B cell (primary cell): ENCODE measurements around the gene KCNIP1. TPM values are rescaled to one million over a fixed set of nuclear protein-coding genes. Genes with fewer than 3 reads are reported as not detected.

Experiments used
- ATAC-seq: fragments of 200-7000 bp; cut with Tn5 transposase; one replicate; pipeline ENCODE4 v1.10.0; 2021; ENCODE audit warnings: low read depth, mild to moderate bottlenecking, moderate number of reproducible peaks, moderate library complexity
- CTCF ChIA-PET: fragments of 350-600 bp; sonication (Branson Sonifier 250); formaldehyde crosslinking; loops from one replicate; lab custom pipeline; 2021; ENCODE audit warnings: antibody characterized with exemption, inconsistent platforms; lab: Charles Lee
- POLR2A ChIA-PET: fragments of 350-600 bp; sonication (Branson Sonifier 250); formaldehyde crosslinking; loops from one replicate; lab custom pipeline; 2021; ENCODE audit warnings: antibody characterized with exemption; lab: Charles Lee
- DNase-seq: peaks from one replicate; pipeline ENCODE4 v3.0.0; 2013
- H2AFZ ChIP-seq: 2 replicates; pipeline ENCODE4 v1.6.1; 2012; ENCODE audit warnings: mild to moderate bottlenecking, low read depth, low read length; ENCODE audit not compliant: insufficient read depth, poor library complexity, severe bottlenecking
- H3K27ac ChIP-seq, 2 donors: 1 replicate in 1 of 2; 2 replicates in 1 of 2; pipeline ENCODE4 v1.5.1; 2012 to 2013; ENCODE audit warnings: low read length in 2 of 2, mild to moderate bottlenecking in 2 of 2, moderate library complexity in 1 of 2
- H3K27me3 ChIP-seq, 4 experiments: fragments of 200-600 bp in 1 of 4; sonication (generic) in 1 of 4; replicated peaks in 1 of 4; 1 replicate in 2 of 4; 2 replicates in 2 of 4; pipeline versions ENCODE4 v1.6.1 to v1.7.0; 2013 to 2016; ENCODE audit warnings: low read length in 3 of 4, mild to moderate bottlenecking in 2 of 4, mixed read lengths in 1 of 4, moderate library complexity in 1 of 4; ENCODE audit not compliant: insufficient read depth in 4 of 4, control insufficient read depth in 3 of 4; ENCODE audit errors: control extremely low read depth in 1 of 4
- H3K36me3 ChIP-seq, 2 experiments: replicated peaks in 1 of 2; 1 replicate in 1 of 2; 2 replicates in 1 of 2; pipeline versions ENCODE4 v1.6.1 to v1.7.1; 2013; ENCODE audit warnings: low read length in 1 of 2; ENCODE audit not compliant: insufficient read depth in 2 of 2, control insufficient read depth in 1 of 2; ENCODE audit errors: control extremely low read depth in 1 of 2, extremely low read depth in 1 of 2
- H3K4me1 ChIP-seq, 2 donors: fragments of 200-600 bp in 1 of 2; sonication (generic) in 1 of 2; 1 replicate in 1 of 2; 2 replicates in 1 of 2; pipeline versions ENCODE4 v1.5.1 to v1.6.1; 2013 to 2017; ENCODE audit warnings: low read length in 2 of 2; ENCODE audit not compliant: control insufficient read depth in 2 of 2, insufficient read depth in 2 of 2
- H3K4me2 ChIP-seq: replicated peaks from 2 replicates; pipeline ENCODE3; 2012; ENCODE audit warnings: mild to moderate bottlenecking, low read depth, low read length; ENCODE audit not compliant: poor library complexity, severe bottlenecking
- H3K4me3 ChIP-seq, 5 experiments: fragments of 200-600 bp in 1 of 5; sonication (generic) in 1 of 5; 1 replicate in 3 of 5; 2 replicates in 2 of 5; pipeline versions ENCODE4 v1.5.1 to v1.7.0; 2011 to 2016; ENCODE audit warnings: low read length in 4 of 5, mild to moderate bottlenecking in 4 of 5, low read depth in 2 of 5, control low read depth in 1 of 5, moderate library complexity in 1 of 5; ENCODE audit not compliant: insufficient read depth in 1 of 5; ENCODE audit errors: control extremely low read depth in 1 of 5, extremely low read depth in 1 of 5
- H3K79me2 ChIP-seq: fragments of 200-600 bp; sonication (generic); one replicate; pipeline ENCODE4 v1.6.0; 2016; ENCODE audit warnings: low read length; ENCODE audit not compliant: control insufficient read depth, insufficient read depth
- H3K9ac ChIP-seq: fragments of 200-600 bp; sonication (generic); 2 replicates; pipeline ENCODE4 v1.6.1; 2017; ENCODE audit warnings: mild to moderate bottlenecking, low read length, moderate library complexity
- H3K9me3 ChIP-seq, 3 donors: one replicate each; pipeline versions ENCODE4 v1.6.1 to v1.7.1; 2013; ENCODE audit warnings: low read length in 2 of 3; ENCODE audit not compliant: control insufficient read depth in 2 of 3, insufficient read depth in 1 of 3; ENCODE audit errors: control extremely low read depth in 1 of 3
- H4K20me1 ChIP-seq: 2 replicates; pipeline ENCODE4 v1.6.0; 2012; ENCODE audit warnings: mild to moderate bottlenecking, low read length; ENCODE audit not compliant: insufficient read depth, control insufficient read depth, poor library complexity, severe bottlenecking
- H3K27ac Mint-ChIP-seq: one replicate; pipeline ENCODE4 v1.8.0; 2021; ENCODE audit warnings: mixed read lengths
- H3K27me3 Mint-ChIP-seq: one replicate; pipeline ENCODE4 v1.8.0; 2021; ENCODE audit warnings: mixed read lengths
- H3K4me1 Mint-ChIP-seq: one replicate; pipeline ENCODE4 v1.8.0; 2021; ENCODE audit warnings: mixed read lengths
- H3K4me3 Mint-ChIP-seq: one replicate; pipeline ENCODE4 v1.8.0; 2021; ENCODE audit warnings: mixed read lengths
- H3K9me3 Mint-ChIP-seq: one replicate; pipeline ENCODE4 v1.8.0; 2022; ENCODE audit warnings: mixed read lengths; ENCODE audit not compliant: insufficient read depth
- CTCF ChIP-seq: fragments of 200-600 bp; IDR thresholded peaks from one replicate; pipeline ENCODE4 v1.8.0; 2022; ENCODE audit warnings: antibody characterized with exemption, mild to moderate bottlenecking
- EZH2 ChIP-seq: IDR thresholded peaks from 2 replicates; pipeline ENCODE4 v1.6.1; 2012; ENCODE audit warnings: borderline replicate concordance, low read depth, mild to moderate bottlenecking, moderate library complexity, low read length; ENCODE audit not compliant: insufficient read depth, poor library complexity, severe bottlenecking
- WGBS: methylation state at CpG from one replicate; pipeline ENCODE4 v1.1.5; 2013; ENCODE audit warnings: missing lambda C conversion rate; ENCODE audit not compliant: insufficient coverage; 5-methylcytosine and 5-hydroxymethylcytosine counted together
- intact Hi-C: fragments of 100-400 bp; cut with micrococcal nuclease; formaldehyde crosslinking; loops from one replicate; pipeline ENCODE4 v1.10.0; 2022
- polyA plus RNA-seq: library from polyadenylated mRNA; depleted of rRNA; stranded (reverse); fragments of >200 nt; gene quantifications from 2 replicates; pipeline ENCODE4 v1.2.3, GENCODE V29; 2012
- total RNA-seq, 2 donors: library from RNA; stranded (reverse); fragments of 120-200 nt in 1 of 2; gene quantifications; 1 replicate in 1 of 2; 2 replicates in 1 of 2; pipeline versions ENCODE4 v1.2.3 to v1.2.4, GENCODE V29; 2013 to 2022

The KCNIP1 gene
- total and polyA plus RNA-seq, 2 donors (not counting 1 experiment from before 2014, with no cell fraction given) = not detected

GRCh38 chr5:170491479-170491878 lies 12.3 kb upstream of the KCNIP1 start:
- Mint-ChIP-seq H3K27ac (no peak overlapping the region), H3K4me3 (no peak overlapping the region), H3K4me1 (no peaks in the 10 kb centered on the region), H3K9me3 (no peaks in the 10 kb centered on the region), H3K27me3 (peaks cover 24% of the 10 kb centered on the region)
- Histone ChIP-seq H3K36me3 (no peaks in the 10 kb centered on the region), H3K9ac (no peak overlapping the region), H3K4me2 (no peak overlapping the region), H2AFZ (no peak overlapping the region), H3K27ac (no peak overlapping the region), H4K20me1 (no peaks in the 10 kb centered on the region), H3K9me3 (no peaks in the 10 kb centered on the region), H3K79me2 (no peaks in the 10 kb centered on the region), H3K27me3 (peaks cover 0 to 10% (median 0%) of the 10 kb centered on the region in 4 experiments), H3K4me3 (no peak overlapping the region), H3K4me1 (no peaks in the 10 kb centered on the region)
- DNase-seq (no peak), ATAC-seq (no peak)
- WGBS = 85% methylated on average over 4 of the region's 5 CpGs
- POLR2A ChIA-PET = no interaction called here
- no peak for TF ChIP-seq EZH2
- no peak for TF ChIP-seq CTCF
- CTCF ChIA-PET = no interaction called here
- intact Hi-C loops = no loop called here

GRCh38 chr5:170493028-170493820 lies 10.6 kb upstream of the KCNIP1 start:
- TF ChIP-seq EZH2 (no peak), CTCF (no peak)
- Mint-ChIP-seq H3K27me3 (peaks cover 42% of the 10 kb centered on the region), H3K4me3 (no peak overlapping the region)

More at GRCh38 chr5:170493028-170493820, 10.6 kb upstream of the KCNIP1 start:
- Histone ChIP-seq H3K79me2 (no peaks in the 10 kb centered on the region), H3K4me1 (no peaks in the 10 kb centered on the region), H3K27me3 (peaks cover 0 to 13% (median 0%) of the 10 kb centered on the region in 4 experiments), H3K4me2 (no peak overlapping the region), H3K9ac (no peak overlapping the region), H2AFZ (no peak overlapping the region), H3K9me3 (no peaks in the 10 kb centered on the region), H3K4me3 (no peak overlapping the region), H4K20me1 (no peaks in the 10 kb centered on the region), H3K36me3 (no peaks in the 10 kb centered on the region), H3K27ac (no peak overlapping the region)
- intact Hi-C loops = no loop called here
- POLR2A ChIA-PET = no interaction called here
- ATAC-seq (no peak), DNase-seq (no peak)
- H3K4me1 Mint-ChIP-seq = no peaks in the 10 kb centered on the region
- no peaks in the 10 kb centered on the region for H3K9me3 Mint-ChIP-seq
- H3K27ac Mint-ChIP-seq = no peak overlapping the region
- CTCF ChIA-PET = no interaction called here
- 92% methylated on average over 3 of the region's 7 CpGs for WGBS
